SK-N-SH treated with all-trans-retinoic acid at 6 μM for 48 hours (cell line): ENCODE data around the gene ASAP2.

Experiments used
- ATAC-seq: fragments of 200-7000 bp; cut with Tn5 transposase; 3 replicates; pipeline ENCODE4 v1.9.1; 2020; ENCODE audit warnings: mild to moderate bottlenecking, moderate library complexity
- ARNTL ChIP-seq: fragments of 450-650 bp; formaldehyde crosslinking; IDR thresholded peaks from 2 replicates; pipeline ENCODE4 v1.5.0; 2020; ENCODE audit warnings: low read depth, mild to moderate bottlenecking, moderate library complexity, borderline replicate concordance
- BACH2 ChIP-seq: fragments of 250-450 bp; sonication (Bioruptor Pico); IDR thresholded peaks from 2 replicates; pipeline ENCODE4 v1.9.0; 2021; ENCODE audit warnings: mild to moderate bottlenecking, borderline replicate concordance
- CREB5 ChIP-seq: fragments of 250-450 bp; sonication (Bioruptor Pico); IDR thresholded peaks from 2 replicates; pipeline ENCODE4 v1.5.1; 2020; ENCODE audit warnings: low read depth, mild to moderate bottlenecking, moderate library complexity
- CSDC2 ChIP-seq: fragments of 250-450 bp; sonication (Bioruptor Pico); IDR thresholded peaks from 2 replicates; pipeline ENCODE4 v1.5.0; 2020; ENCODE audit warnings: mild to moderate bottlenecking, moderate library complexity
- CSRNP3 ChIP-seq: fragments of 250-450 bp; sonication (Bioruptor Pico); IDR thresholded peaks from 2 replicates; pipeline ENCODE4 v1.5.1; 2021; ENCODE audit warnings: mild to moderate bottlenecking, moderate library complexity
- ESRRG ChIP-seq: fragments of 250-450 bp; sonication (Bioruptor Pico); IDR thresholded peaks from 2 replicates; pipeline ENCODE4 v1.6.1; 2021; ENCODE audit warnings: mild to moderate bottlenecking
- GLIS3 ChIP-seq: fragments of 250-450 bp; sonication (Bioruptor Pico); IDR thresholded peaks from 2 replicates; pipeline ENCODE4 v1.5.0; 2020; ENCODE audit warnings: mild to moderate bottlenecking, moderate library complexity
- ISL1 ChIP-seq: fragments of 250-450 bp; sonication (Bioruptor Pico); IDR thresholded peaks from 2 replicates; pipeline ENCODE4 v2.1.2; 2022; ENCODE audit warnings: mild to moderate bottlenecking, moderate library complexity
- OSR1 ChIP-seq: fragments of 250-450 bp; sonication (Bioruptor Pico); IDR thresholded peaks from 2 replicates; pipeline ENCODE4 v1.8.0; 2022; ENCODE audit warnings: moderate library complexity, mild to moderate bottlenecking, inconsistent platforms
- PATZ1 ChIP-seq: fragments of 250-450 bp; sonication (Bioruptor Pico); IDR thresholded peaks from 2 replicates; pipeline ENCODE4 v1.8.0; 2020; ENCODE audit warnings: mild to moderate bottlenecking, moderate library complexity, borderline replicate concordance
- POU6F1 ChIP-seq: fragments of 250-450 bp; sonication (Bioruptor Pico); IDR thresholded peaks from 2 replicates; pipeline ENCODE4 v1.8.0; 2021; ENCODE audit warnings: low read depth, mild to moderate bottlenecking, moderate library complexity, borderline replicate concordance
- PPARA ChIP-seq: fragments of 250-450 bp; sonication (Bioruptor Pico); IDR thresholded peaks from 2 replicates; pipeline ENCODE4 v1.5.0; 2020; ENCODE audit warnings: mild to moderate bottlenecking, borderline replicate concordance
- RARB ChIP-seq: fragments of 250-450 bp; sonication (Bioruptor Pico); IDR thresholded peaks from 2 replicates; pipeline ENCODE4 v1.8.0; 2021; ENCODE audit warnings: mild to moderate bottlenecking, moderate library complexity
- SNAI2 ChIP-seq: fragments of 250-450 bp; sonication (Bioruptor Pico); IDR thresholded peaks from 2 replicates; pipeline ENCODE4 v1.5.0; 2020; ENCODE audit warnings: mild to moderate bottlenecking, moderate library complexity
- TCF4 ChIP-seq: fragments of 250-450 bp; sonication (Bioruptor Pico); IDR thresholded peaks from 2 replicates; pipeline ENCODE4 v1.8.0; 2021; ENCODE audit warnings: mild to moderate bottlenecking, moderate library complexity, borderline replicate concordance
- TOX ChIP-seq: fragments of 250-450 bp; sonication (Bioruptor Pico); IDR thresholded peaks from 2 replicates; pipeline ENCODE4 v1.8.0; 2021; ENCODE audit warnings: mild to moderate bottlenecking, moderate library complexity, borderline replicate concordance
- TSHZ2 ChIP-seq: fragments of 250-450 bp; sonication (Bioruptor Pico); IDR thresholded peaks from 2 replicates; pipeline ENCODE4 v1.5.0; 2020; ENCODE audit warnings: mild to moderate bottlenecking, moderate library complexity
- ZC3H10 ChIP-seq: fragments of 250-450 bp; sonication (Bioruptor Pico); IDR thresholded peaks from 2 replicates; pipeline ENCODE4 v1.5.1; 2021; ENCODE audit warnings: mild to moderate bottlenecking, moderate library complexity
- ZFP30 ChIP-seq: fragments of 450-650 bp; formaldehyde crosslinking; IDR thresholded peaks from 2 replicates; pipeline ENCODE4 v1.5.0; 2022; ENCODE audit warnings: mild to moderate bottlenecking, moderate library complexity
- ZNF565 ChIP-seq: fragments of 450-650 bp; formaldehyde crosslinking; conservative IDR thresholded peaks from 2 replicates; pipeline ENCODE4 v1.5.0; 2020; ENCODE audit warnings: low read depth, mild to moderate bottlenecking, moderate library complexity
- ZNF70 ChIP-seq: fragments of 450-650 bp; formaldehyde crosslinking; IDR thresholded peaks from 2 replicates; pipeline ENCODE4 v1.5.0; 2020; ENCODE audit warnings: mild to moderate bottlenecking, moderate library complexity
- ZNF8 ChIP-seq: fragments of 450-650 bp; formaldehyde crosslinking; IDR thresholded peaks from 2 replicates; pipeline ENCODE4 v1.5.0; 2020; ENCODE audit warnings: mild to moderate bottlenecking, moderate library complexity

Gene ASAP2

GRCh38 chr2:9354318-9354717 lies 147.7 kb downstream of the ASAP2 start:
- TF ChIP-seq ZNF8 (CRISPR knock-in tag) (no peak), GLIS3 (CRISPR knock-in tag) (no peak), RARB (CRISPR knock-in tag) (no peak), ZC3H10 (CRISPR knock-in tag) (no peak), ZNF565 (no peak)
- no peak for ATAC-seq

GRCh38 chr2:9355270-9355669 lies 148.7 kb downstream of the ASAP2 start:
- no peak for TF ChIP-seq TOX (CRISPR knock-in tag)
- no peak for TF ChIP-seq RARB (CRISPR knock-in tag)
- no peak for TF ChIP-seq CREB5
- no peak for TF ChIP-seq ISL1
- no peak for TF ChIP-seq PATZ1 (CRISPR knock-in tag)
- TF ChIP-seq CSRNP3 (CRISPR knock-in tag) = no peak
- TF ChIP-seq TSHZ2 (CRISPR knock-in tag) = no peak
- no peak for TF ChIP-seq ZNF8 (CRISPR knock-in tag)
- no peak for TF ChIP-seq CSDC2 (CRISPR knock-in tag)
- TF ChIP-seq ARNTL (CRISPR knock-in tag) = no peak
- no peak for TF ChIP-seq OSR1
- no peak for TF ChIP-seq ZNF565
- TF ChIP-seq POU6F1 (CRISPR knock-in tag) = no peak
- no peak for TF ChIP-seq SNAI2
- no peak for TF ChIP-seq GLIS3 (CRISPR knock-in tag)
- no peak for TF ChIP-seq ZNF70 (CRISPR knock-in tag)
- TF ChIP-seq BACH2 = no peak
- no peak for TF ChIP-seq ZC3H10 (CRISPR knock-in tag)
- ATAC-seq = no peak

GRCh38 chr2:9355716-9356115 lies 149.1 kb downstream of the ASAP2 start:
- ATAC-seq = no peak
- no peak for TF ChIP-seq ESRRG (CRISPR knock-in tag)
- no peak for TF ChIP-seq CSDC2 (CRISPR knock-in tag)
- no peak for TF ChIP-seq ZFP30 (CRISPR knock-in tag)
- TF ChIP-seq ZNF565 = no peak
- no peak for TF ChIP-seq TCF4
- no peak for TF ChIP-seq RARB (CRISPR knock-in tag)
- TF ChIP-seq TOX (CRISPR knock-in tag) = no peak
- no peak for TF ChIP-seq TSHZ2 (CRISPR knock-in tag)
- TF ChIP-seq ZNF8 (CRISPR knock-in tag) = no peak
- no peak for TF ChIP-seq BACH2
- TF ChIP-seq PPARA (CRISPR knock-in tag) = no peak
